DOHH2 (cell line): ENCODE data around the gene TKT.

Experiments
- CTCF ChIP-seq: fragments of 200-600 bp; sonication (generic); IDR thresholded peaks from one replicate; pipeline ENCODE4 v1.5.1; 2014; ENCODE audit warnings: antibody characterized with exemption, mild to moderate bottlenecking, low read depth, low read length; ENCODE audit not compliant: poor library complexity, severe bottlenecking
- EZH2phosphoT487 ChIP-seq: fragments of 200-600 bp; sonication (generic); IDR thresholded peaks from 2 replicates; pipeline ENCODE4 v1.6.1; 2017; ENCODE audit warnings: borderline replicate concordance, mild to moderate bottlenecking, antibody characterized with exemption, low read length, moderate library complexity, mixed read lengths

DNA sequence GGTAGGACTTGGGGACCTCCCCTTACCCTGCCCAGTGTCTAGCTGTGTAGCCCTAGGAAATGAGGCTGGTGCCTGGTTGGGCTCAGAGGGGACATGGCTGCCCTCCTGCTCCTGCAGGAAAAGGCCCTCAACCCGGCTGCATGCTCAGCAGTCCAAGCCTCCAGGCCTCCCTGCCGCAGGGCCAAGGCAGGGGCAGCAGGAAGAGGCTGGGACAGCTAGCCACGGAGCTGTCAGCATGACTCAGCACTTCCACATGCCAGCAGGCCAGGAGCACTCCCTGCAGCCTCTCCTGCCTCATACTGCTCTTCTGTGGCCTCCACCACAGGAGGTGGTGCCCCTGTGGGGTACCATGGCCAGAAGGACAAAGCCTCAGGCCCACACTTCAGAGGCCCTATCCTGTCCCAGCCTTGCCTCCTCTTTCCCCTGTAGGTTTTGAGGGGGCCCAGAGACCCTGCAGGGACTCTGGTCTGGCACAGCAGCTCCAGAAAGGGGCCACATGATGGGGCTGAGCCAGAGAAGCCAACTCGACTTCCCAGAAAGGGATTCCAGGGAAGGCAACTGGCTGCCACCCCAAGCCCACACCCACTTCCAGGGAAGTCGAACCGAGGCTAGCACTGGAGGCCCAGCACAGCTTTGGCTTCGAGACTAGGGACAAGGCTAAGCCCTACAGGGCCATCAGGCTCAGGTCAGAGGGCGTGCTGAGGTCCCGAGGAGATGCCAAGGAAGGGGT is 19.5 kb downstream of the TKT start:
- TF ChIP-seq CTCF, result no peak
- no peak for TF ChIP-seq EZH2phosphoT487
